Measurements from ENCODE around the gene R3HDM2.
A peak's percentile ranks its signal among the peaks of the same experiment; 100 is the strongest.
"Not testable (repeated sequence)": the region's sequence is repeated elsewhere in the genome, so short reads cannot be mapped to it uniquely, and the experiment has no call there.

The R3HDM2 gene

DNA sequence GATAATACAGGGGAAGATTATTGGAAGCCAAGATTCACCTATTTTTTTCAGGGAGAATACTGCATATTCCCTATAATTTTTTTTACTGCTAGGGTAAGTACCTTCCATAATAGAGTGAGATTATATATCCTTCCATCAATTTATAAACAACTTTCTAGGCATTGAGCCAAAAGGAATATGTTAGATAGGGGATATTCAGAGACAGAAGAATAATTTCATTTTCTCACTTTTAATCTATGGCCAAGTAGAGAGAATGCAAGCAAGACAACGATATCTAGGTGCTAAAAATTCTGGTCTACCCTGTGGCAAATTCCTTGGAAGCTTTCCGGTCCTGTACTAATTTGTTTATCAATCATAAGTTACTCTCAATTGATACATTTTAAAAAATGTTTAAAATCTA, 110.2 kb downstream of the R3HDM2 start:
- DNase-seq: peak; percentile 34

- DNase-seq: peak; percentile 30
Observed at GRCh38 chr12:57319678-57320469, 111.0 kb downstream of the R3HDM2 start.

- no peak for DNase-seq
Observed at GRCh38 chr12:57315681-57316080, 115.2 kb downstream of the R3HDM2 start.

DNA sequence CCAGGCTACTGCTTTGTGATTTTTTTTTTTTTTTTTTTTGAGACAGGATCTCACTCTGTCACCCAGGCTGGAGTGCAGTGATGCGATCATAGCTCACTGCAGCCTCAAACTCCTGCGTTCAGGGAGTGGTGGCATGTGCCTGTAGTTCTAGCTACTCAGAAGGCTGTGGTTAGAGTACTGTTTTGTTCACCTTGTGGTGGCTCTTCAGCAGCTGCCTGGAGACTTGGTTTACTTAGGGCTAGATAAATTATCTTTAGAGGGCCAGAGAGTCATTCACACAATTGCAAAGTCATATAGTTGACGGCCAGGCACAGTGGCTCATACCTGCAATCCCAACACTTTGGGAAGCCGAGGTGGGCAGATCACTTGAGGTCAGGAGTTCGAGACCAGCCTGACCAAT, 118.6 kb downstream of the R3HDM2 start:
- DNase-seq: not testable (repeated sequence)

DNA sequence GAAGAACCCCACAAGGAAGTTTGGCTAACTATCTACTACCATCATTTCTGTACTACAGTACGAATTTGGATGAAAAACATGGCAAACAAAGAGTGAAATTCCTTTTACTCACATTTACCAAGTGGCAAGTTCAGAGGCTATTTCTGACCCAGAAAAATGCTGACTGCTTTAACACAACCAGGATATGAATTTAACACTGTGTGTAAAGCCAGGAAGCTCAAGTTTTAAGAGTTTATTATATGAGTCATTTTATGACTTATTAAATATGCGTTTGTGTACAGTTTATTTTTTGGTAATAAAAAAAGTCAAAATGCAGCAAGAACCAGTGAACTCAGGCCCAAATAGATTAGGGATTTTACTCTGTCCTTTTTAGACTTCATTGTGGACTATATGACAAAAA, 121.4 kb downstream of the R3HDM2 start:
- DNase-seq: no peak

DNA sequence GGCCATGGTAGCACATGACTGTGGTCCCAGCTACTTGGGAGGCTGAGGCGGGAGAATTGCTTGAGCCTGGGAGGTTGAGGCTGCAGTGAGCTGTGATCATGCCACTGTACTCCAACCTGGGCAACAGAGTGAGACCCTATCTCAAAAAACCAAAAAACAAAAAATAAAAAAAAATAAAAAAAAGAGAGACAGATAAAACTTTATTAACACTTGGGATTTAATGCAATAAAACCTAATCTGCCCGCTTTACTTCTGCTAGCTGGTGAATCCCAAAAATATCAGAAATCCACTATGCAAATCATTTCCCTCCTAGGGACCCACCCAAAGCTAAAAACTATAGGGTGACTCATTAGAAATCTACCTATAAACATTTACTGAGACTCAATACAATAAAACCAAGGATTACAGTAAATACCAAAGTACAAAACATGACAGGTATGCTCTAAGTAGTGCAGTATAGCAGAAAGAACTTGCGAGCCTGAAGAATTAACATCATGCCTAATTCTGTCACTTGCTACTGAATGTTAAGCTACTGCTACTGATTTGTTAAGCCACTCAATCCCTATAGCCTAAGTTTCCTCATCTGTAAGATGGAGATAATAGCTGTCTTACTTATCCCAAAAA, 129.8 kb downstream of the R3HDM2 start:
- no peak for DNase-seq

DNA sequence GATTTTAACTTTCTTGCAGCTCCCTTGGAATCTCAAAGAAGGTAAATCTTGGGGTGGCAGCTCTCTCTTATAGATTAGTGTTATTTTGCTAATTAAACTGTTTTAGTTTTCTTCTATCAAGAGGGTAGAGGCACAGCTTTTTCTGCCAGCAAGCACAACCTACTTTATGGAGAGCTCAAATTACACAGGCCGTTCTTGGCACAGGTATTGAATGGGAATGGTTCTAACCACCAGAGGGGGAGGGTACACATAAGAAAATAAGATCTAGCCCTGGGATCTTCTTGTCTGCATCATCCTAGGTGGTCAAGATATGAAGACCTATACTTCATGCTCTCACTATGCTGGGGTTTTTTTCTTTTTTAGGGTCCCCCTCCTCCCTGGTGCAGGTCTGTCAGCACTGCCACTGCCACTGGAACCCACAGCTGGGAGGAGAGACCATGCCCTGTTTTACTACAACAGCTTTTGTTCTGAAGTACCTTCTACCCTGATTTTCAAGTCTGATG, 131.3 kb downstream of the R3HDM2 start:
- no peak for DNase-seq

GRCh38 chr12:57296291-57296690, 134.6 kb downstream of the R3HDM2 start:
- DNase-seq: no peak

- not testable (repeated sequence) for DNase-seq
Observed at GRCh38 chr12:57282073-57282472, 148.8 kb downstream of the R3HDM2 start.

- no peak for DNase-seq
Observed at GRCh38 chr12:57280211-57281062, 150.4 kb downstream of the R3HDM2 start.

DNA sequence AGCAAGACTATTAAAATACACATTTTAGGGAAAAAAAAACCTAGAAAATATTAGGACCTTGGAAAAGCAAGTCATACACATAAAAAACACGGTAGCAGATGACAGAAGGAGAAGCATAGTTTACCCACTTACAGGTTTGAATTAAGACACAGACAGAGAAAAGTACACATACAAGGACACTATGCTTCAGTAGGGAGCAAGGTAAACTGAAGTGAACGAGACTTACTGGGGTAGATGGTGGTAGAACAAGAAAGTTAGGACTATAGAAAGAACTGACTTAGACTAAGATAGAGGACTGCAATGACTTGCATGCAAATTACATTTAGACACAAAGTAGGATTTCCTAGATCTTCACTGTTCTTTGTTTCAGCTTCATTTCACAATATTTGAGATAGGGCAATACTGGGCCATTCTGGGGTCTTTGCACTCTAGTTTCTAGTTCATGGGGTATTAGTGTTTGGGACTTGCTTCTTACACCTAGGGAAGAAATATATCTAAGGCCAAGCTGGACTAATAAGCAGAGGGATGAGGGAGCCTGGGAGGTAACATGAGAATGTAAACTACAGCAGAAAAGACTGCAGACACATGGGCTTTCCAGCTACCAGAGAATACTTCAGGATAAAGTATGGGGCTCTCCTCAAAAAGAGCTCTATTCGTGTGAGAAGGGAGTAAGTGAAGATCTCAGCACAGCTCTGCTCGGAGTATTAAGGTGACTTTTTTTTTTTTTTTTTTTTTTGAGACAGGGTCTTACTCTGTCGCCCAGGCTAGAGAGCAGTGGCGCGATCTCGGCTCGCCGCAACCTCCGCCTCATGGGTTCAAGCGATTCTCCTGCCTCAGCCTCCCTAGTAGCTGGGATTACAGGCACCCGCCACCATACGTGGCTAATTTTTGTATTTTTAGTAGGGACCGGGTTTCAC, 152.1 kb downstream of the R3HDM2 start:
- DNase-seq: no peak

GRCh38 chr12:57276935-57277563, 153.8 kb downstream of the R3HDM2 start:
- no peak for DNase-seq

DNA sequence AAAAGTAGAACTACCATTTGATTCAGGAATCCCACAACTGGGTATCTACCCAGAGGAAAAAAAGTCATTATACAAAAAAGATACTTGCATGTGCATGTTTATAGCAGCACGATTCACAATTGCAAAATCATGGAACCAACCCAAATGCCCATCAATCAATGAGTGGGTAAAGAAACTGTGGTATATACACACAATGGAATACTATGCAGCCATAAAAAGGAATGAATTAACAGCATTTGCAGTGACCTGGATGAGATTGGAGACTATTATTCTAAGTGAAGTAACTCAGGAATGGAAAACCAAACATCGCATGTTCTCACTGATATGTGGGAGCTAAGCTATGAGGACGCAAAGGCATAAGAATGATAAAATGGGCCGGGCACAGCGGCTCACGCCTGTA, 154.6 kb downstream of the R3HDM2 start:
- not testable (repeated sequence) for DNase-seq

- no peak for DNase-seq
Observed at GRCh38 chr12:57273516-57273915, 157.3 kb downstream of the R3HDM2 start.

- DNase-seq: peak; percentile 47
Observed at GRCh38 chr12:57272337-57273151, 158.3 kb downstream of the R3HDM2 start.

- DNase-seq: no peak
Observed at GRCh38 chr12:57270966-57271470, 159.8 kb downstream of the R3HDM2 start.

DNA sequence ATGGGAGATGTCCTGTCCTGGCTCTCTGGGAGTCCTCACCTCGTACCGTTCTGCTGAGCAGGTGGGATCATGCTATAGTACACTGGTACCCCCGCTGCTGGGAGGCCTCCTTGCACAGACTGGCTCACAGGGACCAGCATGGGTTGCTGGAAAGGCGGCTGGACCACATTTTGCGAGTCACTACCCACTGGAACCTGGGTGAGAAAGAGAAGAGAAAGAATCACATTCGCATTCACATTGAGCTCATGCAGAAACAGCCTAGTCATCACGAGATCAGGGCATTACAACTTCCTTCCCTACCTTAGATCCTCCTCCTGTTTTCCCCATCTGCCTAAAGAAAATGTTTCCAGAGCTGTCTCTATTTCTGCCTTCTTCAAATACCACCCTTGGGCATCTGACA, 162.6 kb downstream of the R3HDM2 start:
- no peak for DNase-seq

GRCh38 chr12:57266681-57267080, 164.2 kb downstream of the R3HDM2 start:
- DNase-seq: no peak

DNA sequence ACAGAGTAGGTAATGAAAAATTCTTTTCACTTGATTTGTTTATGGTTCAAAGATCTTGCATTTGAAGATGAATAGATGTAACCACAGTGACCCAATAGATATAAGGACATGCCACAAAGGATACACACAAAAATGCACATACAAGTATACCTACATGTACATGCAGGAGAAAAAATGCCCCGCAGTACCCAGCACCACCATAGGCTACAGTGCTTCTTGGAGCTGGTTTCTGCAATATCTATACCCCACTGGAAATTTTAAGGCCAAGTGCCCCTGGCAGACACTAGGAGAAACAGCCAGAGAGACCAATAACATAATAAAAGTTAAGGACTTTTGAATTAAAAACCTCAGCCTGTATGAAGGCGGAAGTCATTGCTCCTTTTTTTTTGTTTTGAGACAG, 167.7 kb downstream of the R3HDM2 start:
- DNase-seq: no peak

DNA sequence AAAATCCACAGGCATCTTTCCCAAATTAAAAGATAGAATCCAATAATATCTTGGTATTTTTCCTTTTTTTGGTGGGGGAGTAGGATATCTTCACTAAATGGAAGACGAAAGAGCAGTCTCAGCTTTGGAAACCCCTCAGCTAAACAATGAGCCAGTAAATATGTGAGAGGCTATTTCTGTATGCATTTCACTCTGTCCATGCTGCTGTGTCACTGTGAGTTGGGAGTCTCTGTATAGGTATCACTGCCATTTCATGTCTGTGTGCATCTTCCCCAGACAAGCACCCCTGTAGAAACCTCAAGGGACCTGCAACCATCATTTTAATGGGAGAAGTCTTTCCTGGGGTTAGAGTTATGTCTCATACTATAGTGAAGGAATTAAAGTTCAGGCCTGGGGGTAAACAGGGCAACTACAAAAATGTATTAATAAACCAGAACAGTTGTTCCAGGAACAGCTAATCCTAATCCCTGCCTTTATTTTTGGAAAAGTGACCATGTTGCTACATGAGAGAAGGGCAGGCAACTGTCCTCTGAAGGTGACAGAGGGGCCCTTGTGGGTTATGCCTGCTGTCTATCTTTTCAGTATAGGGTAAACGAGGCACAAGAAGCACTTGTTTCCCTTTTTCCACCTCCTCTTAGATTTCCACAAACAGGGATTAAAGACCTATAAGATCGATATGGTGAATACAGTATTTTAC, 168.6 kb downstream of the R3HDM2 start:
- DNase-seq: no peak

All from NCI-H2227 treated with DMSO at 0.1 percent for 48 hours (cell line).